NCI-H146 (cell line): ENCODE measurements around the gene TNK2.
"Not testable (repeated sequence)": the region's sequence is repeated elsewhere in the genome, so short reads cannot be mapped to it uniquely, and the experiment has no call there.

Source experiments
- DNase-seq: peaks from one replicate; lab custom pipeline; 2025; lab: John Stamatoyannopoulos, UW

TNK2 gene

DNA sequence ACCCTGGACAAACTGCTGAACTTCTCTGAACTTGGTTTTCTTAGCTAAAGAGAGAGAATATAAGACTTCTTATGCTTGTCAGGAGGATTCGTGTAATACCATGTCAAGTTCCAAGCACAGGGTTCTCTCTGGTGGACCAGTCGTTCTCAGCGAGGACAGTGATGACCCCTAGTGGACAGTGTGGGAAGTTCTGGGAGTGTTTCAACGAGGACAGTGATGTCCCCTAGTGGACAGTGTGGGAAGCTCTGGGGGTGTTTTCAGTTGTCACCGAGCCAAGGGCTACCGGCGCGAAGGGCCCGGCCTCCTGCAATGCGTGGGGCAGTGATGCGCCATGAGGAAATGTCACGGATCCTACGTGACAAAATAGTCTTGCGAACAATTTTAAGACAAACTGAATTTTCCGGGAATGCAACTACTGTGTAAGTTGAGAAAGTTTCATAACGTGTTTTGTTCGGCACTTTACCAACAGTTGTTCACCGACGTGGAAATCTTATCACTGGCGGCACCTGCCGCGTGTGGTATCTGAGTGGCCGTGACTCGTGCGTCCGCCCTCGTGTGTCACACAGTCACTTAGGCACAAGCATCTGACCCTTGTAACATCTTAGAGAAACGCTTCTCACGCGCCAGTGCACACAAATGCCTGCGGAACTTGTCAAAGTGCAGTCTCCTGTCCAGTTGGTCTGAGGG is 57.4 kb downstream of the TNK2 start:
- peak; percentile 89 for DNase-seq

GRCh38 chr3:195849322-195850074 is 58.9 kb downstream of the TNK2 start:
- DNase-seq = peak; percentile 73

DNA sequence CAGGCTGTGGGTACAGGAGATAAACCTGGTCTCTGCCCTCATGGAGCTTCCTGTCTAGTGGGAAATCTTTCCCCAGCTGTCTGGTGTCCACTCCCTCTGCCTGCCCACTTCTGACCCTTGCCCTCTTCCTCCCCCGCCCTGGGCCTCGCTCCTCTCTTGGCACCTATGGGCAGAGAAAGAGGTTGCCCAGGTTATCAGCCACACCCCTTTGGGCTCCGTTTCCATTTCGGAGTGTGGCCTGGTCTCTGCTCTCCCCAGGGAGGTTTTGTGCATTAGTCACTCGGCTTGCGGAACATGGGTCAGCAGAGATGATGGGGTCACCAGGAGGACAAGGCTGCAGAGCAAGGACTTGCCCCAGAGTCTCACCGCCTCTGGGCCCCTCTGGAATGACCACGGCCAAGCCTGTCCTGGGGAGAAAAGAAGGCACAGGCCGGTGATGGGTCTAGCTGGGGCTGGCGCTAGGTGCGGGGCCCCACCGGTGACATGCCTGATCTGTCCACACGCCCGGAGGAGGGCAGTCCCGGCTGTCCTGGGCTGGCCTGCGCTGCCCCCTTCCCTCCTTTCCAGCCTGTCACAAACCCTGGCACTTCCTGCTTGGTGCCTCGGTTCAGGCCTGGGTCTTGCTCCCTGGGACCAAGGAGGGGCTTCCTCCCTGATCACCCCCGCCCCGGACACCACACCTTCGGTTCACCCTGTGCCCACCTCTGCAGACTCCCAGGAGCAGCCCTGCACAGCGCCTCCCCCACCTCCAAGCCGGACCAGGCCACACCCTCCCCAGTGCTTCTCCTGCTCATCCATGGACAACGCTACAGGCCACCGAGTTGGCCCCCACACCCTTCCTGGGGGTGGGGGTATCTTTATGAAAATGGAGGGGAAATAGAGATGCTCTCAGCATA is 61.0 kb downstream of the TNK2 start:
- no peak for DNase-seq

- no peak for DNase-seq
Observed at GRCh38 chr3:195845483-195845882, 62.9 kb downstream of the TNK2 start.

GRCh38 chr3:195844671-195845218 is 63.6 kb downstream of the TNK2 start:
- no peak for DNase-seq

DNA sequence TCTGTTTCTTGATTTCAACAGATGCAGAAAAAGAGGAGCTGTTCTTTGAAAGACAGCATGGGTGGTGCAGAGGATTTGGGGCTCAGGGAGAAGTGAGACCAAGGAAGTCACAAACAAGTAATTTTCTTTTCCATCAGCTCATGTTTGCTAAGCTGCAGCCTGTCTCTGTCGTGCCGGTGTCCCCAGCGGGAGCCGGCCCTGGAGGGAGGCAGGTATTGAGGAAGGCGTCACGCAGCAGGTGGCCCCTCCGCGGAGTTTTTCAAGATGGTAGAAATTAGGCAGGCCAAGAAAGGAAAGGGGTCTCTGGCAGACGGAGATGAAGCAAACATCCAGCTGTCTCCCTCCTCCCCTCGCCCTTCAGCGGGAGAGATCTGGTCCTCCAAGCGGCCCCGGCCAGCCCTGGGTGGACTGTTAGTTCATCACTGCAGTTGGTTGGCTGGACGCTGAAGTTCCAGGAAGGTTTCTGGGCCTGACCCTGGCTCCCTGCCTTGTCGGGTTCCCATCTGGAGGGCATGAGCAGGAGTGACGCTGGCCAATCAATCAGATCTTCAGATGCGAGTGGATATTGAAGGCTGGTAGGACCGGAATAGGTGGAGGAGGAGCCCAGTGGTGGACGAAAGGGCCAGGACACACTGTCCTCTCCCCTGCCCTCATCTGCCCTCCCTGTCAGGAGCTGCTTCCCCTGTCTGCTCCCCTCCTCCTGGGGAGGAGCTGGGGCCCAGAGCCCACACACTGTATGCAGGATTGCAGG is 68.9 kb downstream of the TNK2 start:
- peak; percentile 84 for DNase-seq

- DNase-seq = no peak
Observed at GRCh38 chr3:195838714-195839113, 69.6 kb downstream of the TNK2 start.

GRCh38 chr3:195836476-195837135 is 71.7 kb downstream of the TNK2 start:
- DNase-seq = no peak

DNA sequence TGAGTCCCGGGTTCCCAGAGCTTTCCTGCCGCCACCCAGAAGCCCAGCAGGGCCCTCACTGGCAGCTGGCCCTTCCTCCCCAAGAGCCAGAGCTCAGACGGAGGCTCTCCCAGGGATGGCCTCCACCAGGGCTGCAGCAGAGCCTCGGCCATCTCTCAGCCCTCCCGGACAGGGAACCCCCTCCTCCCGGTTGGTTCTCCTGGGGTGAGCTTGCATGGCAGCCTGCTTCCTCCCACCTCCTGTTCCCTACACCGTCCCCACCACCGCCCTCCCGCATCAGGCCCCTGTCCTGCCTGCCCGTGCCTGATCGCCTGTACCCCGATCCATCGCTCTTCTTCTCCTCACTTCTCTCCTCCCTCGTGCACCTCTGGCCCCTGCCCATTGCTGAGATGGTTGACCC is 72.6 kb downstream of the TNK2 start:
- no peak for DNase-seq

DNA sequence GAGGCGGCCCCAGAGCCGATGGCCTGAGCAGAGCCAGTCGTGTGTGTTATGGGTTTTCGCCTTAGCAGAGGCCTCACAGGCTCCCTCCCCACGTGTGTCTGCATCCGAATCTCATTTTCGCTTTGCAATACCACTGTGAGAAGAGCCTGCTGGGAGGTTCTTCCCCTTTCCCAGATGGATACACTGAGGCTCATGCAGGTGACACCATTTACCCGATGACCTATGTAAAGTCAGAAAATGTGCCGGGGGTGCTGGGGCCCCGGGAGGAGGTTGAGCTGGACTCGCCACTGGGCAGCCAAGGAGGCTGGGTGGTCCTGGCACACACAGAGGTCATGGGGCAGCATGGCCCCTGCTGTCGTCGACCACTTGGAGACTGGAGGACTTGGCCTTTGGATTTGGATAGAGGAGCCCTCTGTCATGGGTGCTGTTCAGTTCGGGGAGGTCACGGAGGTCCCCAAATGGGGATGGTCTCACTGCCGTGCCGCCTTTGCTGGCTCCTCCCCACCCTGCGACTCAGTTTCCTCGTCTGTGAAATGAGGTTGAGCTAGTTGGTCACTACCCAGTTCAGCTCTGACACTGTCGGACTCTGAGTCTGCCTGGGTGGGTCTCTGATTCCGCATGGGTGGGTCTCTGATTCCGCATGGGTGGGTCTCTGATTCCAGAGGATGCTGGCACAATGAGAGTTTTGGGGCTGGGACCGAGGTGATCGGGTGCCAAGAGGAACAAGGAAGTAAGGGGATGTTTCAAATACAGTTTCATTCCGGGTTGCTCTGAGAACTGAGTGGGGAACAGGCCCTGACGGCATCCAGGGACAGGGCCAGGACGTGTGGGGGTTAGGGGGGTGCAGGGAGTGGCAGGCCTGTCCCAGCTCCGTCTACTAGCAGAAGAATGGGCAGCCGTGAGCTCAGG is 73.4 kb downstream of the TNK2 start:
- no peak for DNase-seq

- DNase-seq = no peak
Observed at GRCh38 chr3:195829897-195830254, 78.5 kb downstream of the TNK2 start.

GRCh38 chr3:195828762-195829161 is 79.6 kb downstream of the TNK2 start:
- no peak for DNase-seq

- no peak for DNase-seq
Observed at GRCh38 chr3:195825857-195826804, 82.2 kb downstream of the TNK2 start.

GRCh38 chr3:195825191-195825588 is 83.2 kb downstream of the TNK2 start:
- DNase-seq = no peak

DNA sequence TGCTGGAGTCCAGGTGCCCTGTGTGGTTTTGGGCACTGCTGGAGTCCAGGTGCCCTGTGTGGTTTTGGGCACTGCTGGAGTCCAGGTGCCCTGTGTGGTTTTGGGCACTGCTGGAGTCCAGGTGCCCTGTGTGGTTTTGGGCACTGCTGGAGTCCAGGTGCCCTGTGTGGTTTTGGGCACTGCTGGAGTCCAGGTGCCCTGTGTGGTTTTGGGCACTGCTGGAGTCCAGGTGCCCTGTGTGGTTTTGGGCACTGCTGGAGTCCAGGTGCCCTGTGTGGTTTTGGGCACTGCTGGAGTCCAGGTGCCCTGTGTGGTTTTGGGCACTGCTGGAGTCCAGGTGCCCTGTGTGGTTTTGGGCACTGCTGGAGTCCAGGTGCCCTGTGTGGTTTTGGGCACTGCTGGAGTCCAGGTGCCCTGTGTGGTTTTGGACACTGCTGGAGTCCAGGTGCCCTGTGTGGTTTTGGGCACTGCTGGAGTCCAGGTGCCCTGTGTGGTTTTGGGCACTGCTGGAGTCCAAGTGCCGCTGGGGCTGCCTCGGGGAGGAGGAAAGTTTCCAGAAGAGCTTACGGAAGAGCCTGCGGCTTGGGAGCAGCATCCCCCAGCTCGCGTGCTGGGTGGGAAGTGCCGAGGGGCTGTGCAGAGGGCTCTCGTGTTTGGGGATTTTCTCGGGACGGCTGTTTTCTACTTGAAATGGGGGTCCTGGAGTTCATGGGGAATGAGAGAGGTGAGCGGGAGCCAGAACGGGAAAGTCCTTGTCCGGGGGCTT is 83.7 kb downstream of the TNK2 start:
- not testable (repeated sequence) for DNase-seq

- DNase-seq = peak; percentile 50
Observed at GRCh38 chr3:195823999-195824398, 84.4 kb downstream of the TNK2 start.

- DNase-seq = no peak
Observed at GRCh38 chr3:195823280-195823679, 85.1 kb downstream of the TNK2 start.

DNA sequence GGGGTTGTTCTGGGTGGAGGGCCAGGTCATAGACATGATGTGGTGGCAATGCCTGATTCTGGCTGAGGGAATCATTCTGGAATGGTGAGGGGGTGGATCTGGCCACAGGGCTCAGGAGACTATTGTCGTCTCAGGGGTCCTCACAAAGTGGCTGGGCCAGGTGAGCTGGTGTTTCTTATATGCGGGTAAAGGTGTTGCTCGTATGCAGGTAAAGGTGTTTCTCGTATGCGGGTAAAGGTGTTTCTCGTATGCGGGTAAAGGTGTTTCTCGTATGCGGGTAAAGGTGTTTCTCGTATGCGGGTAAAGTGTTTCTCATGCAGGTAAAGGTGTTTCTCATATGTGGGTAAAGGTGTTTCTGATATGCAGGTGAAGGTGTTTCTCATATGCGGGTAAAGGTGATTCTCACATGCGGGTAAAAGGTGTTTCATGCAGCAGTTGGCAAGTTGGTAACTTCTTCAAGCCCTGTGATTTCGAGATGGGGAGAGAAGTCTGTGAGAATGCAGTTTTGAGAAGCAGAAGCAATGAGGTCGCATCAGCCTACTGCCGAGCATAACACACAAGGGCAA is 86.1 kb downstream of the TNK2 start:
- no peak for DNase-seq
